NCI-H526 treated with DMSO at 0.1 percent for 48 hours (cell line): ENCODE data around the gene SMARCC1.

Experiments
- DNase-seq: peaks from one replicate; lab custom pipeline; 2025; lab: John Stamatoyannopoulos, UW

The SMARCC1 gene

DNA sequence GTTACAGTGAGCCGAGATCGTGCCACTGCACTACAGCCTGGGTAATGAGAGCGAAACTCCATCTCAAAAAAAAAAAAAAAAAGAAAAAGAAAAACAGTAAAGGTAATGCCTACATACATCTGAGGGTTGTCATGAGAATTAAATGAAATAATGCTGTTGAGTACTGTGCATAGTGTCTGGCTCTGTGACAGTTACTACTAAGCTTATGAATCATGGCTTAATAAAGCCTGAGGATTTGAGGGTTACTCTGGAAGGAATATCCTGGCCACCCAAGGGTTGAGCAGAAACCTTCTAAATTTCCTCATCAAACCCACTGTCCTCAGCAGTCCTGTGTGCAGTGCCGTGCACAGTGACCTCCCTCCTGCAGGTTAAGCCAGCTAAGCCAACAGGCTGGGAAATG is 241.4 kb downstream of the SMARCC1 start:
- DNase-seq = no peak

DNA sequence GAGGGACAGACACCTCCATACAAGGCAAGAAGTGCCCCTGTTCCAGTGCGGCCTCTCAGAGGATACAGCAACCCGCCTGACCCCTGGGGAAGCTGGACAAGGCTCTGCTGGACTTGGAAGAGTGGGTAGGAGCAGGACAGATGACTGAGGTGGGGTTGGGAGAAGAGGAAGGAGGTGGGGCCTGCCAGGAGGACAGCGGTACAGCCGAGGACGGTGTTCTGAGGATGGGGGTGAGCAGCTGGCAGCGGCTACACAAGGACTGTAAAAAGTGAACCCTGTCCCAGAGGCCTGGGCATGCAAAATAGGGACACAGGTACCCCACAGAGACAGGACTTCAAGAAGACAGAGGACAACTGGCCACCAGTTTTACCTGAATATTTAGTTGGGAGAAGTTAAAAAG is 244.7 kb downstream of the SMARCC1 start:
- DNase-seq = no peak

DNA sequence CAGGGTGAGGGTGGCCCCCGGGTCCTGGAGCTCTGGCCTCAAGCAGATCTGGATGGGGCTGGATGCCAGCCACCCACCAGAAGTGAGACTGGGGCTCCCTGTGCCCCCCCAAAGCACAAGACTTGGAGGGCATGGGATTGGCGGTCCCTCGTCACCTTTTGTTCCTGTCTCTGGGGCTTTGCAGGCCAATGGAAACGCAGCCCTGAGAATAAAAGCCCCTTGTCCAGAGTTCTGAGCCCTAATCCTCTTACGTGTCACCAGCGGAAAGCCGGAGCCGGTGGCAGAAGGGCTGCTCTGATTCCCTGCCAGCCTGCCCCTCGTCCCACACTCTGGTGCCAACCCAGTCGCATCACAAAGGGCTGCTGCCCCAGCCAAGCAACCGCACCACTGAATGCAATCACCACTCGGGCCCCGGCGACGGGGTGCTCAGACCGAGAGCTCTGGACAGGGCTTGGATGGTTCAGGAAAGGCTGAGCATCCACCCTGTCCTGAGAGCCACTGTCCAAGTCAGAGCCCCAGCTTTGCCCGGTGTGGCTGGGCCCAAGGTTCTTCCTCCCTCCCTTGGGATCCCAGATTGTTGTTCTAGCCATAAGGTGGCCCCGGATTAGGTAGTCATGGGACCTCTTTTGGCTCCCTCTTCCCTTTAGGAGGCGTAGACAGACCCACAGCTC is 245.3 kb downstream of the SMARCC1 start:
- no peak for DNase-seq
